HG02981 (cell line): ENCODE results near the gene GGT6.
"Not testable (repeated sequence)": the region's sequence is repeated elsewhere in the genome, so short reads cannot be mapped to it uniquely, and the experiment has no call there.

ENCODE experiments used
- ATAC-seq: cut with Tn5 transposase; IDR thresholded peaks from one replicate; pipeline ENCODE4 v1.9.1; 2021; ENCODE audit warnings: mild to moderate bottlenecking, moderate library complexity; ENCODE audit not compliant: unreplicated experiment

The GGT6 gene, protein sequence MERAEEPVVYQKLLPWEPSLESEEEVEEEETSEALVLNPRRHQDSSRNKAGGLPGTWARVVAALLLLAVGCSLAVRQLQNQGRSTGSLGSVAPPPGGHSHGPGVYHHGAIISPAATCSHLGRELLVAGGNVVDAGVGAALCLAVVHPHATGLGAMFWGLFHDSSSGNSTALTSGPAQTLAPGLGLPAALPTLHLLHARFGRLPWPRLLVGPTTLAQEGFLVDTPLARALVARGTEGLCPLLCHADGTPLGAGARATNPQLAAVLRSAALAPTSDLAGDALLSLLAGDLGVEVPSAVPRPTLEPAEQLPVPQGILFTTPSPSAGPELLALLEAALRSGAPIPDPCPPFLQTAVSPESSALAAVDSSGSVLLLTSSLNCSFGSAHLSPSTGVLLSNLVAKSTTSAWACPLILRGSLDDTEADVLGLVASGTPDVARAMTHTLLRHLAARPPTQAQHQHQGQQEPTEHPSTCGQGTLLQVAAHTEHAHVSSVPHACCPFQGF

DNA sequence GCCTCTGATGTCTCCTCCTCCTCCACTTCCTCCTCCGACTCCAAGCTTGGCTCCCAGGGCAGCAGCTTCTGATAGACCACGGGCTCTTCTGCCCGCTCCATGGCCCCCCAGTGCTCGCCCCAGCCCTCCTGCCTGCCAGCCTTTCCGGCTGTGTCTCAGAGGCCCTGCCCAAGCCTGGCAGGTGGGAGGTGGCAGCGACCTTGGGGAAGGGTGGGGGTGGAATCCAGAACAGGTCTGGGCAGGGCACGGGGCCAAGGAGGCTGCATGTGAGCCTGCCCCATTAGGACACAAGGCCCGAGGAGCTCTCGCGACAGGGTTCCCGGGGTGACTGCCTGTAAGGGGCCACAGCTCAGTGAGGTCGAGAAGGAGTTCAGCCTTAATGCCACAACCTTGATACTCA is at the start of gene GGT6:
Gene GGT6 (minus strand): TSS at position 157 of the 400 bp plus-strand sequence. CDS start 56 bp downstream, at position 101.
- ATAC-seq: no peak

DNA sequence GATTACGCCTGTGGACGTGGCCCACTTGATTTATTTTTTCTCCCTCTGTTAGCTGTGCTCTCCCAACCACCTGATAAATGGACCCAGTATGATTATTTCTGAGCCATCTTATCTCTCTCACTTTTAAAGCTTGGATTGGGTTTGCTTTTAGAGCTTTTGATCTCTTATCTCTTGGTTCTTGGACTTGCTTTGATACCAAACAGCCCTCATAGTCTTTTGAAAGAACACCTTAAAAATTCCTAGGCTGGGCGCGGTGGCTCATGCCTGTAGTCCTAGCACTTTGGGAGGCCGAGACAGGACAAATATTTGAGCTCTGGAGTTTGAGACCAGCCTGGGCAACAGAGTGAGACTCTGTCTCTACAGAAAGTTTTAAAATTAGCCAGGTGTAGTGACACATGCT is 49.8 kb upstream of the GGT6 start:
- ATAC-seq: no peak

DNA sequence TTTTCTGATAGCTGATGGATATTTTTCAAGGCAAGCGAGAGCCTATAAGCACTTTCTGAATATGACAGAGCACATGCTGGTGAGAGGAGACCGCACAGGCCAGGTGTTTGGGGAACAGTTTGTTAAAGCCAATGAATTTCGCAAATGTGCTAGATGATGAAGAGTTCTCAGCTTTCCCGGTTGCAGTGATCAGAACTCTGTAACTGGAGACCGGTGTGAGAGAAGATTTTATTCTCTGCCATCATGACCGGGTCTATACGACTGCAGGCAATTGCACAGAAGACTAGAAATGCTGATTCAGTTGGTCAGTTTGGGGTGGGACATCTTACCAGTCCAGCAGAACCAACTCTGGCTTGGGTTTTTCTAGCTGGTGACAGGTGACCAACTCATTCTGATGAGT is 49.4 kb upstream of the GGT6 start:
- ATAC-seq: no peak

DNA sequence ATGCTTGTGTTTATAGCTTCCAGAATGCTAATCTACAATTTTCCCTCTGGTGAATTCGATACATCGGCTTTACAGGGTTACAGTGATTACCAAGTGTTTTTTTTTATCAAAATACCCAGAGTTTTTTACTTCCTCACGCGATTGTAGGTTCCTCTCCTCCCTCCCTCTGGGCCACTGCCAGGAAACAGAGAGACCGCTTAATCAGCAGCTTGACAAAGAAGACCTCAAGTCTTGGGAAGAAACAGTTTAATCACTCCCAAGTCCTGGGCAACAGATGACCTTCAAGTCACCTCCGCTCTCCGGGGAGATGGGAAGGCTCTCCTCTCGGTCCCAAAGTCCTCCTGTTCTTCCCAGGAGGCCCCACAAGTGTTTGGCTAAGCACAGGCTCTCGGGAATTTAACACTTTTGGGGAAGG is 47.4 kb upstream of the GGT6 start:
- no peak for ATAC-seq

DNA sequence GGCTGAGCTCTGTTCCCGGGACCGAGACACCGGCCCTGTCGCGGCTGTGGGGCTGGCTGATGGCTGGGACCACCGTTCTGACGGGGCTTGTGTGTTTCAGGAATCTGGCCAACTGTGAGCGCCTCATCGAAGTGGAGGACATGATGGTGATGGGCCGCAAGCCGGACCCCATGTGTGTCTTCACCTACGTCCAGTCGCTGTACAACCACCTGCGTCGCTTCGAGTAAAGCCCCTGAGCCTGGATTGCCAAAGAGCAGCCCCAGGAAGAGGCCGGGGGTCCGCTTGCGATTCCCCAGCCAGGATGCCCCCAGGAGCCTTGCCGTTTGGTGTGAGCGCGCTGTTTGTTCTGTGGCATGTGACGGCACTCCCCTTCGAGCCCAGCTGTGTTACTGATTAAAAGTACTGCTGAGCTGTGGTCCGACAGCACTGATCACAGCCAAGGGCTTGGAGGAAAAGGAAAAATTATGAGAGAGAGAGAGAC is 46.9 kb upstream of the GGT6 start:
- no peak for ATAC-seq

DNA sequence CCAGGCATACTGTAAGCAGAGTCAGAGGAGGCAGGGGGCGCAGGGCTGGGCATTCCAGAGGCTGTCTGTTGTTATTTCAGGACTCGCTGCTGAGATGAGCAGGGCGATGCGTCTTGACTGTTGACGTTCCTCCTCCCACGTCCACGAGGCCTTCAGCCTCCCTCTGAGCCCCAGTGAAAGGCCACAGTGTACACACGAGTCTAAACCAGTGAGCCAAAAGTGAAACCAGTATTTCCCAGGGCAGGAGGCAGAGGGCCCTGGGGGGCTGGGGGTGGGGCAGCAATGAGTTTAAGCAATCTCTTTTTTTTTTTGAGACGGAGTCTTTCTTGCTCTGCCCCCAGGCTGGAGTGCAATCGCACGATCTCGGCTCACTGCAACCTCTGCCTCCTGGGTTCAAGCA is 45.4 kb upstream of the GGT6 start:
- ATAC-seq: no peak

DNA sequence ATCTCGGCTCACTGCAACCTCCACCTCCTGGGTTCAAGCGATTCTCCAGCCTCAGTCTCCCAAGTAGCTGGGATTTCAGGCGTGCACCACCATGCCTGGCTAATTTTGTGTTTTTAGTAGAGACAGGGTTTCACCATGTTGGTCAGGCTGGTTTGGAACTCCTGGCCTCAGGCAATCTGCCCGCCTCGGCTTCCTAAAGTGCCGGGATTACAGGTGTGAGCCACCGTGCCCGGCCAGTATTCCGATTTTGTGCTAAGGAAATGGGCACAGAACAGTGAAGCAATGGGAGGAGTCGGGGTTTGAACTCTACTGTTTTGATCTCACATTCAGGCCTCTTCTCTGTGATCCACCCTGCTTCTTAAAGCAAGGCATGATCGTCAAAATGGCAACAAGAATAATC is 44.4 kb upstream of the GGT6 start:
- ATAC-seq: not testable (repeated sequence)

DNA sequence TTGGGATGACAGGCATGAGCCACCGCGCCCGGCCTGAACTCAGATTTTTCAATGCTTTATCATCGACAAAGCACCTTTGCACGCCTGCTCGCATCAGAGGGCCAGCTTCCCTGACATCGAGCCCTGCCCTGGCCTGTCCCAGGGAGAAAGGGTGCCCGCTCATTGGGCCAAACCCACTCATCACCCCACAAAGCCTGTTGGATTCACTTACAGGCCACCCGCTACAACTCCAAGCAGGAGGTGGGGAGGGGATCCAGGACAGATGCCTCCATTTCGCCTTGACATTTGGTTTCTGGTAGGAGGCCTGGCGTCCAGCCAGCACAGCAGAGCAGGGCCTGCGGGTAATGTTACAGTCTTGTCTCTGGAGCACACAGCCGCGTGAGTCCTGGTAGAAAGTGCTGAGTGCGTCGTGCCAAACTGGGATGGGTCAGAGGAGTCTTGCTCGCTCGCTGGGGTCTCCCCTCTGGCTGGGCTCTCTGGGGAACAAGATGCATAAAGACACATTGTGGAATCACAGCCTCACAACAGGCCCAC is 43.8 kb upstream of the GGT6 start:
- ATAC-seq: no peak

DNA sequence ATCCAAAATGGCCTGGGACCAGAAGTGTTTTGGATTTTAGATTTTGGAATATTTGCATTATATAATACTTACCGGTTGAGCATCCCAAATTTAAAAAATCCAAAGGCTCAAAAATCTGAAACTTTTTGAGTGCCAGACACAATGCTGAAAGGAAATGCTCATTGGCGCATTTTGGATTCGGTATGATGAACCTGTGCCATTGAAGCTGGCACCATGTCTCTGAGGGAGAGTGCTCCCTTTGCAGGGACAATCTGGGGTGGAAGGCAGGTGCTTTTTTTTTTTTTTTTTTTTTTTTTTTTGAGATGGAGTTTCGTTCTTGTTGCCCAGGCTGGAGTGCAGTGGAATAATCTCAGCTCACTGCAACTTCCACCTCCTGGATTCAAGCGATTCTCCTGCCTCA is 41.7 kb upstream of the GGT6 start:
- ATAC-seq: no peak

DNA sequence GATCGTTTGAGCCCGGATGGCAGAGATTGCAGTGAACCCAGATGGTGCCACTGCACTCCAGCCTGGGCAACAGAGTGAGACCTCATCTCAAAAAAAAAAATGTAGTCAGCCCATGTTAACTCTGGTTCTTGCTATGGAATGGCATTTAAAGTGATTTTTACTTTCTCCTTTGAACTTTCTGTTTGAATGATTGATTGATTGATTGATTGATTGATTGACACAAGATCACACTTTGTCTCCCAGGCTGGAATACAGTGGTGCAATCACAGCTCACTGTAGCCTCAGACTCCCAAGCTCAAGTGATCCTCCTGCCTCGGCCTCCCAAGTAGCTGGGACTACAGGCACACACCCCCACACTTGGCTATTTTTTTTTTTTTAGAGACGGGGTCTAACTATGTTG is 40.9 kb upstream of the GGT6 start:
- ATAC-seq: no peak

DNA sequence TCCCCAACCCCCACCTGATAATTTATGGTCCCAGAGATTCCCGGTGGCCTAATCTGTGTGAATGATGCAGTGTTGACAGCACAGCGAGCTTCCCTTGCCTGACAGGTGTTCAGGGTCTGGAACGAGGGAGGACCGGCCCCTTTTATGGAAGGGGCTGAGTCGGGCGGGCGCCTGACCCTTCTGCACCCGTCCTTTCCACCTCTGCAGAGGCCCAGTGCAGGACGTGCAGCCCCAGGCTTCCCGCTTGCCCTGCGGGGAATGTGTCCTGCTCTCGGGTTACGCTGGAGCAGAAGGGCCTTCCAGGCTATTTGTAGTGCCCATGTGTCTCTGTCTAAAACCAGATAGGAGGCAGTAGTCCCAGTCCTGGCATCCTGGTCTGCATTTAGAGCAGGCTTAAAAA is 40.2 kb upstream of the GGT6 start:
- no peak for ATAC-seq

DNA sequence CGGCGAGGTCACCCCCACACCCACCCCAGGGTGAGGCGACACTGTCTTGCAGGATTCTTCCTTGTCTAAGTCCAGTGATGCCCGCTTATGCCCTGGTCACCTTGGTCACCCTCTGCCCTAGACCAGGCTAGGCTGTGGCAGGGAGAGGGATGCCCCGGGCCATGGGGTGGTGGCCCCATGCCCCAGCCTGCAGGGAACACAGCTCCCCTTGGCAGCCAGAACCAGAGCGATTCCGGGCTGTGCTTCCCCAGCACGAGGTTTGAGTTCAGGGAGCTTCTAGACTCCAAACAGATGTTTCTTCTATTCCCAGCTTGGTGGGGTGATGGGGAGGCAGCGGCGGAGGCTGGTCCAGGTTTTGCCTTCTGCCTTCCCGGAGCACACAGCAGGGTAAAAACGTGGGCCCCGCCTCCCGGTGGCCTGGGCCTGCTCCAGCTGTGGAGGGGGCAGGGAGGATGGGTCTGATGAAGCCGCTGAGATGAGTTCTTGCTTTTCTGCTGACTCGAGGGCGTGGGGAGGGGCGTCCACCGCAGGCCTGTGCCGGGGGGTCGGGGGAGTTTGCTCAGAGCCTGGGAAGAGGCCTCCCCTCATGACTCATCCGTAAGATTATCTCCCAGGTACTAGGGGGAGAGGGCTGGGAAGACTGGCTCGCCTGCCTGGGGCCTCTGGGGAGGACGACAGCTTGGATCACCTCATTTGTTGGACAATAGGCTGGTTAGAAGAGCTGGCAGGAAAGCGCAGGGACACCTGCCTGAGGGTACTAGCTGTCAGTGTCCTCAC is 39.3 kb upstream of the GGT6 start:
- ATAC-seq: no peak

DNA sequence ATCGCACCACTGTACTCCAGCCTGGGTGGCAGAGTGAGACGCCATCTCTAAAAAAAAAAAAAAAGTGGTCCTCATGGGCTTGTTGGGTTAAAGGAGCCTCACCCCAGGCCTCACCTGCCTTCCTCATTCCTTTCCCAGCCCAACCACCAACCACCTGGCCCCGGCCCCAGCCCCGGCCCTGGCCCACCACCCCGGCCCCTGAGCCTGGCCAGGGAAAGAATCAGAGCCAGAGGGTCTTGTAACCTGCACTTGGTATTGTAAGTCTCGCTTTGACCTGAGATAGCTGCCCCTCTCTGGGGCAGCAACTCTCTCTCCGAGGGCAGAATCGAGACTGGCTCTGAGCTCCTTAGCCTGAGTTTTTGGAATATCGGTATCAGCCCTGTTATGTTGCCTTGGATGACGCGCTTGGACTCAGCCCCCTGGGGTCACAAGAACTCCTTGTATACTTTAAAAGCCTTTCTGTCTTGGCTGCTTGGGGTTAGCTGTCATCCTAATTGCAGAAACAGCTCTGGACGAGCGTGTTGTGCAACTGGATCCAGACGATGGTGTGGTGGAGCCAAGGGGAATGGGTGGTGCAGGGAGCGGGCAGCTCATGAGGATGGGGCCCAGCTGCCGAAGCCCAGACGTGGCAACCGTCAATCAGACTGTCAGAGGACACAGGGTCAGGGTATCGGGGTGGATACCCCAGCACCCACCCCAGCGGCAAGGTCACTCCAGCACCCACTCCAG is 38.6 kb upstream of the GGT6 start:
- ATAC-seq: no peak

DNA sequence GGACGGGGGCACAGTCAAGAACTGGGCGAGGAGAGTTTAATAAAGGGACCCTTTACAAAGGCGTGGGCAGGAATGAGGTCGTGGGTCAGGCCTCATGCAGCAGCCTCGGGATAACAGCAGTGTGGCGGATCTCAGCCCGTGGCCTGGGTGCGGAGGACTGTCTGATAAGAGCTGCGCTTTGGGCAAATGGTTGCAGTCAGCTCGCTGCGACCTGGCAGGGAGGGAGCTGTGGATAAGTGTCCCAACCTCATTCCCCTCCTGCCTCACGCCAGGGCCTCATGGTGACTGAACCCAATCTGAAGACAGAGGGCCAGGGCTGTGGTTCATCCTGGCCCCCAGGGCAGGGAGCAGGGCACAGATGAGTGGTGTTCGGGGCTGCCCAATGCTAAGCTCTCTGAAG is 37.6 kb upstream of the GGT6 start:
- no peak for ATAC-seq

DNA sequence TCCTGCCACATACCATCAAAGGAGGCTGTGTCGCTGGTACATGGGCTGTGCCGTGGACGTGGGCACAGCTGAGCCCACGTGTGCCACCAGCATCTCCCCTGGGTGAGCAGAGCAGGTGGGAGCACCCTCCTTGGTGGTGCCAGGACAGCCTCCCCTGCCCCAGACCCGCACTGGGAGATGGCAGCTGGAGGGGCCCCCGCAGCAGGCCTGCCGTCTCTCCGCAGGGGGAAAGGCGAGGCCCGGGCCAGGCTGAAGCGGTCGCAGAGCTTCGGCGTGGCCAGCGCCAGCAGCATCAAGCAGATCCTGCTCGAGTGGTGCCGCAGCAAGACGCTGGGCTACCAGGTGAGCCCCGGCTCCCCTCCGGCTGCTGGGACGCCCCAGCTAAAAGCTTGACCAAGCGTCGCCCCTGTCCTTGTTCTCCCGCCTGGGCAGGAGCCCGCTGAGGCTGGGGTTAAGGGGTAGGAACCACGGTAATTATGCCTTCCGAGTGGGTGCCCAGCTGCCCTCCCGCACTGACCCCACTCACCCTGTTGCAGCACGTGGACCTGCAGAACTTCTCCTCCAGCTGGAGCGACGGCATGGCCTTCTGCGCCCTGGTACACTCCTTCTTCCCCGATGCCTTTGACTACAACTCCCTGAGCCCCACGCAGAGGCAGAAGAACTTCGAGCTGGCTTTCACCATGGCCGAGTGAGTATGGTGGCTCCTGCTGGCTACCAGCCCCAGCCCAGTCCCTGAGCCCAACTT is 36.4 kb upstream of the GGT6 start:
- no peak for ATAC-seq

DNA sequence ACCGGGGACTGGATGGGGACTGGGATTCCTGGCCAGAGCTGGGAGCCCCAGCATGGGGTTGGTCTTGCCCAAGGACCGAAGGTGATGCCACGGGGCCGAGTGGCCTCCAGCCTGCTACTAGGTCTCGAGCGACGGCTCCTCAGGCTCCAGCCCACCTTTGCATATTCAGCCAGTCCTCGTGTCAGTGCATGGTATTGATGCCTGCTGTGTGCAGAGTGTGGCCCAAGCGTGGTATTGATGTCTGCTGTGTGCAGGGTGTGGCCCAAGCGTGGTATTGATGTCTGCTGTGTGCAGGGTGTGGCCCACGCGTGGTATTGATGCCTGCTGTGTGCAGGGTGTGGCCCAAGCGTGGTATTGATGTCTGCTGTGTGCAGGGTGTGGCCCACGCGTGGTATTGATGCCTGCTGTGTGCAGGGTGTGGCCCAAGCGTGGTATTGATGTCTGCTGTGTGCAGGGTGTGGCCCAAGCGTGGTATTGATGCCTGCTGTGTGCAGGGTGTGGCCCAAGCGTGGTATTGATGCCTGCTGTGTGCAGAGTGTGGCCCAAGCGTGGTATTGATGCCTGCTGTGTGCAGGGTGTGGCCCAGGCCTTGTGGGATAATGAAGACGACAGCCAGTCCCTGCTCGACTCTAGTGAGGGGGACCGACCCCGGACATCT is 35.4 kb upstream of the GGT6 start:
- ATAC-seq: not testable (repeated sequence)

DNA sequence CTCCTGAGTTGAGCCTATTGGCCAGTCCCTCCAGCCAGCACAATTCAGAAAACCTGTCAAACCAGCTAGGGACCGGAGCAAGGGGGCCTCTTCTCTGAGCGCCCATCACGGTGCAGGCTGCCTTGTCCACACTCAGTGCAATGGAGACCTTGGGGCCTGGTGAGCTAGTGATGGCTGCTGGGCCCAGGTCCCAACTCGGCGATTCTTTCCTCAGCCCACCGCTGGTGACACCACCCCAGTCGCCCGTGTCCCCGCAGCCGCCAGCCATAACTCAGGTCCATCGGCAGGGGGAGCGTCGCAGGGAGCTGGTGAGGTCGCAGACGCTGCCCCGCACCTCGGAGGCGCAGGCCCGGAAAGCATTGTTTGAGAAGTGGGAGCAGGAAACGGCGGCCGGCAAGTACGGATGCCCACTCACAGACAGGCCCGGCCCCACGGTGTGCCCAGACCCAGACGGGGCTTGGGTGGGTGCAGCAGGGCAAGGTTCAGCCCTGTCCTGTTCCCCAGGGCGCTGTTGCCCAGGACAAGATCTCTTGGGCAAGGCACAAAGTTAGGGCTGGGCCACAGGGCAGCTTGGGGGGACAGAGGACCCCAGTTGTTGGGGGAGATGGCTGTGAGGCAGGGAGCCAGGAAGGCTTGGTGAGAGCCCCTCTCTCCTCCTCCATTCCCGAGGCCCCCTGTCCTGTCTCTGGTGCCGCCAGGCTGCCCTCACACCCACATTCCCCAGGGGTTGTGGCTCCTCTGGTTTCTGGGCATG is 34.7 kb upstream of the GGT6 start:
- ATAC-seq: no peak

DNA sequence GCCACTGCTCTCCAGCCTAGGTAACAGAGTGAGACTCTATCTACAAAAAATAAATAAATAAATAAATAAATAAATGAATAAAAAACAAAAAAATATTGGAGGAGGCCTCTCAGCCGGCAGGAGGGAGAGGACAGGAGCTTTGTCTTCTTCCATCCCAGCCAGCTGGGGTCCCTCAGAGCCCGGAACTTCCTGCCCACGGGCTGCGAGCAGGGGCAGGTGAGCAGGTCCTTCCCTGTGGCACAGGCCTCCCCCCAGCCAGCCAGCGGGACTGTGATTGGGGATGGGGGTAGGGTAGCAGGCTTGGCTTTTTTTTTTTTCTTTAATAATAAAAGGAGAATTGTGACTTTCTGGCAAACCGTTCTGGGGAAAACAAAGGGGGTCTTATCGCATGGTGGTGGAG is 34.0 kb upstream of the GGT6 start:
- no peak for ATAC-seq

DNA sequence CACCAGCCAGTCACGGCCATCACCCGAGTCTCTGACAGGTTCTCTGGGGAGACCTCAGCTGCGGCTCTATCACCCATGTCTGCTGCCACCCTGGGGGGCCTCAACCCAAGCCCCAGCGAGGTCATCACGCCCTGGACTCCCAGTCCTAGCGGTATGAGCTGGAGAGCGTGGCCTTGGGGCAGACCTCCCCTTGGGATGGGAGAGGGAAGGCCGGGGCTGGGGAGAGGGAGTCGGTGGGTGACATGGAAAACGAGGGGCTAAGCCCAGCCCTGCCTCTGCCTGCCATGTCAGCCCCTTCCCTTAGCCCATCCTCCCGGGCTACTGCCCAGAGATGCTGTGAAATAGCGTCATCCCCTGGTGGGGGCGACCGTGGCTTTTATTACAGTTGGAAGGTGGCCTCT is 32.6 kb upstream of the GGT6 start:
- no peak for ATAC-seq
